ENCODE measurements around the gene PTMA. TPM values are rescaled to one million over a fixed set of nuclear protein-coding genes. Genes with fewer than 3 reads are reported as not detected.
"Not testable (repeated sequence)": the region's sequence is repeated elsewhere in the genome, so short reads cannot be mapped to it uniquely, and the experiment has no call there.

PTMA gene
- total RNA-seq = 100 to 1,000 TPM; 693 to 966 (median 818) TPM

GRCh38 chr2:231707927-231708772, at the start of gene PTMA:
Gene PTMA (plus strand): TSS chr2:231708525. CDS start chr2:231708707, 182 bp downstream.
- Histone ChIP-seq H3K4me1 (peaks cover 0 to 9% of the 10 kb centered on the region in 2 donors), H3K27ac (peak within 1 kb of the TSS; percentile 99 to 100), H3K27me3 (no peaks in the 10 kb centered on the region), H3K9me3 (no peaks in the 10 kb centered on the region), H3K4me3 (peak within 1 kb of the TSS; percentile 83 to 94), H3K36me3 (no peaks in the 10 kb centered on the region)
- intact Hi-C loops (cut with DNase I; ENCODE audit: low total_unique reads) = no loop called here
- DNase-seq = peak; percentile 100
- TF ChIP-seq CTCF (IDR thresholded peaks at IDR 0.05) (peak in 1 of 4 experiments; percentile 13), POLR2A (IDR thresholded peaks at IDR 0.05) (peak; percentile 87 to 95)

GRCh38 chr2:231660073-231660472, 48.3 kb upstream of the PTMA start:
- DNase-seq; H3K27me3 ChIP-seq; H3K4me1 ChIP-seq; H3K4me3 ChIP-seq; H3K27ac ChIP-seq; intact Hi-C loops (cut with DNase I; ENCODE audit: low total_unique reads); H3K9me3 ChIP-seq; H3K36me3 ChIP-seq: not testable (repeated sequence)

- no peaks in the 10 kb centered on the region for H3K9me3 ChIP-seq
- H3K27me3 ChIP-seq = no peaks in the 10 kb centered on the region
- H3K4me3 ChIP-seq = no peak overlapping the region
- no peaks in the 10 kb centered on the region for H3K36me3 ChIP-seq
- intact Hi-C loops (cut with DNase I; ENCODE audit: low total_unique reads) = no loop called here
- no peak overlapping the region for H3K27ac ChIP-seq
- TF ChIP-seq CTCF (IDR thresholded peaks at IDR 0.05) (no peak), POLR2A (IDR thresholded peaks at IDR 0.05) (no peak)
- no peak for DNase-seq
- no peaks in the 10 kb centered on the region for H3K4me1 ChIP-seq
These were observed 47.5 kb upstream of the PTMA start for GRCh38 chr2:231660860-231661259.

GRCh38 chr2:231661422-231662027, 46.8 kb upstream of the PTMA start:
- H3K4me1 ChIP-seq = no peaks in the 10 kb centered on the region
- no peak for DNase-seq

More at GRCh38 chr2:231661422-231662027, 46.8 kb upstream of the PTMA start:
- peak overlapping the region; percentile 96 to 99 for H3K27ac ChIP-seq
- TF ChIP-seq CTCF (IDR thresholded peaks at IDR 0.05) = no peak
- peak overlapping the region; percentile 32 to 46 for H3K4me3 ChIP-seq
- H3K9me3 ChIP-seq = no peaks in the 10 kb centered on the region
- no peaks in the 10 kb centered on the region for H3K36me3 ChIP-seq
- intact Hi-C loops (cut with DNase I; ENCODE audit: low total_unique reads) = no loop called here
- H3K27me3 ChIP-seq = no peaks in the 10 kb centered on the region
